Kidney tubule cell (primary cell): ENCODE measurements around the gene TULP4.

Source experiments
- DNase-seq: peaks from one replicate; pipeline ENCODE4 v3.0.0-alpha.2; 2018; ENCODE audit warnings: low spot score

The TULP4 gene, protein sequence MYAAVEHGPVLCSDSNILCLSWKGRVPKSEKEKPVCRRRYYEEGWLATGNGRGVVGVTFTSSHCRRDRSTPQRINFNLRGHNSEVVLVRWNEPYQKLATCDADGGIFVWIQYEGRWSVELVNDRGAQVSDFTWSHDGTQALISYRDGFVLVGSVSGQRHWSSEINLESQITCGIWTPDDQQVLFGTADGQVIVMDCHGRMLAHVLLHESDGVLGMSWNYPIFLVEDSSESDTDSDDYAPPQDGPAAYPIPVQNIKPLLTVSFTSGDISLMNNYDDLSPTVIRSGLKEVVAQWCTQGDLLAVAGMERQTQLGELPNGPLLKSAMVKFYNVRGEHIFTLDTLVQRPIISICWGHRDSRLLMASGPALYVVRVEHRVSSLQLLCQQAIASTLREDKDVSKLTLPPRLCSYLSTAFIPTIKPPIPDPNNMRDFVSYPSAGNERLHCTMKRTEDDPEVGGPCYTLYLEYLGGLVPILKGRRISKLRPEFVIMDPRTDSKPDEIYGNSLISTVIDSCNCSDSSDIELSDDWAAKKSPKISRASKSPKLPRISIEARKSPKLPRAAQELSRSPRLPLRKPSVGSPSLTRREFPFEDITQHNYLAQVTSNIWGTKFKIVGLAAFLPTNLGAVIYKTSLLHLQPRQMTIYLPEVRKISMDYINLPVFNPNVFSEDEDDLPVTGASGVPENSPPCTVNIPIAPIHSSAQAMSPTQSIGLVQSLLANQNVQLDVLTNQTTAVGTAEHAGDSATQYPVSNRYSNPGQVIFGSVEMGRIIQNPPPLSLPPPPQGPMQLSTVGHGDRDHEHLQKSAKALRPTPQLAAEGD (N-terminal part only)

DNA sequence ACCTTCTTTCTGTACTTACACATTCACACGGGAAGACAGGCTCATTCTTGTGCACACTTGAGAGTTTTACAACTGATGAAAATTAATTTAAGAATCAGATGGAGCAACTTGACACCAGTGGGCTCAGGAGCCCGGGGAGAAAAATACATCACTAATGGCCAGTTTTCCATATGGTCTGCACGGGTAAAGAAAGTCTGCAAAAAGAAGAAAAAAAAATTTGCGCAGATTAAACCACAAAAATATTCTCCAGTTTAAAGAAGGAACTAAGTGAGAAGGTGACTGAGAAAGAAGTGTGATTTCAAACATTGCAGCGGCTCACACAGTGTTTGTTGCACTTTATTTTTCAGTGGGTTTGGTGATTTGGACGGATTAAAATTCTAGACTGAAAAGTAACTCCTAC, at the start of gene TULP4:
TULP4 (plus strand) TSS at position 301 of the 400 bp plus-strand sequence. CDS start 1,552 bp downstream, outside the sequence.
- DNase-seq = no peak

DNA sequence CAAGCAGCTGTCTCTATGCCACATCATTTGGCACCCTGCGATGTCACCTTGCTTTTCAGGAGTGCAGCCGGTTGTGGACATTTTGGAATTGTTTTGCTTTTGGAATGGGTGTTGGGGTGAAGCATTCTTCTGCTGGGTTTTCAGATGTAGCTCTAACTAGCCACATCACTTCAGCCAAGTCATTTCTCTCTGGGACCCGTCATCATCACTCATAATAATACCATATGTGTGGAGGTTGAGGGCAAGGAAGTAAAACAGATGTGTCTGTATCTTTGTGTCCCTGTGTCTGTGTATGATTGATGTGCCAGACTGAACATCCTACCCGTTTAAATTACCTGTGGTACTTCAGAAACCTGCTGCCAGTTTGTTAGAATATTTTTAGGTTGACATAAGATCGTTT, 49.5 kb upstream of the TULP4 start:
- DNase-seq = no peak

DNA sequence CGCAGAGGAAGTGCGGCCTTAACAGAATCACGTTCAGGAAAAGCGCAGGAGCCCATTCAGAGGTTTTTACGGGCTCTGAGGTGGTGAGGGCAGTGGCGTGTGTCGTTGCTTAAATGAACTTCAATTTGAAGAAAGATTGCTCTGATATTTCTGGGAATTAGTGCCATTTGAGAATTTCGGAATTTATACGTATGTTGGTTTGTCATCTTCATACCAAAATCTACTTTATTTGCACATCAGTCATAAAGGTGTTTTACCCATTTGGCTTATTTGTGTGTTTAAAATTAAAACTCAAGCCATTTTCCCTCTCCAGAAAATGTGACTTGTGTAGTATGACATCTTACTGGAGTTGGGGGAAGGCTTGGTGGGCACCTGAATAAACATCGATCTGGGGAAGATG, 48.1 kb upstream of the TULP4 start:
- no peak for DNase-seq

DNA sequence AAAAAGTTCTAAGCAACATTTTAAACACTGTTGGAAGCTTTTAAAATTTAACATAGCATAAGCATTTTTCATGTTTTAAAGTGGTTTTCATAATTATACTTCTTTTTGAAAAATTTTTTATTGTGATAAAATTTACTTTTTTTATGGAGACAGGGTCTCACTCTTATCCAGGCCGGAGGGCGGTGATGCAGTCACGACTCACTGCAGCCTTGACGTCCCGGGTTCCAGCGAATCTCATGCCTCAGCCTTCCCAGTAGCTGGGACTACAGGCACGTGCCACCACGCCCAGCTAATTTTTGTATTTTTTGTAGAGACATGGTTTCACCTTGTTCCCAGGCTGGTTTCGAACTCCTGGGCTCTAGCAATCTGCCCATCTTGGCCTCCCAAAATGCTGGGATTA, 46.1 kb upstream of the TULP4 start:
- DNase-seq = no peak

GRCh38 chr6:158268361-158269147, 43.7 kb upstream of the TULP4 start:
- DNase-seq = no peak

- no peak for DNase-seq
These were observed 42.6 kb upstream of the TULP4 start for GRCh38 chr6:158269657-158270056.

DNA sequence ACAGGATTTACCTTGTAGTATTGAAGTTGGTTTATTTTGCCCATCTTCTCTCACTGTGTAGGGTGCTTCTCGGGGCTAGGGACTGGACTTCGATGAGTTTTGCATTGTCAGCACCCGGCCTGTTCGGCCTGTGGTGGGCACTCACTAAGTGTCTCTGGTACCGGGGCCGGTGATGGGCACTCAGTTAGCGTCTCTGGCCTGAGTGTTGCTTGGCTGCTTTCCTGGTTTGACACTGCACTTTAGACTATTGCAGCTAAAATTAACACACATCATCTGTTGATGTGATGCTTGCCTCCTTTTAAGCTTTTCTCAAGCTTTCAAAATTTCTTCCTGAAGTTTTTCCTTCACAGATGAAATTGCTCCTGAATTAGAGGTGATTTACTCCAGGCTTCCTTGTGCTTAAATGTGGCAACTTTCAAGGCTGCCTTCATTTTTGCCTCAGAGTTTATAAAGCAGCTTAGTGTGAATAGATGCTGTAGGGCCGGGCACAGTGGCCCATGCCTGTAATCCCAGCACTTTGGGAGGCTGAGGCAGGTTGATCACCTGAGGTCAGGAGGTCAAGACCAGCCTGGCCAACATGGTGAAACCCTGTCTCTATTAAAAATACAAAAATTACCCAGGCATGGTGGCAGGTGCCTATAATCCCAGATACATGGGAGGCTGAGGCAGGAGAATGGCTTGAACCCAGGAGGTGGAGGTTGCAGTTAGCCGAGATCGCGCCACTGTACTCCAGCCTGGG, 41.7 kb upstream of the TULP4 start:
- DNase-seq = no peak

DNA sequence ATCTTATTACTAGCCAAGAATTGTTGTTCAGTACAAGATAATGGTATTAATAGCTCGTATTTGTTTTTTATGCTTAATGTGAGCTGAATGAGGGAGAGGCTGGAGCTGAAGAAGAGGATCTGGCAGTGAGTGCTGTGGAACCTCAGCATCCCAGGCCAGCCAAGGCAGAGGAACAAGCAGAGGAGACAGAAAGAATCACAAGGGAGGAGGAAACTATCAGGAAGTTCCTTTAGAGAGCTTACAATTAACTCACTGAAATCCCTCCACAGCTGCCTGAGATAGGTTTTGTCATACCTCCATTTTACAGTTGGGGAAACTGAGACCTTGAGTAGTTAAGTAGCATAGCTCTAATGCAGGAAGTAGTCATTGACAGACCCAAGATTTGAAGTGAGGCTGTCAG, 39.9 kb upstream of the TULP4 start:
- DNase-seq = no peak

- DNase-seq = no peak
These were observed 34.3 kb upstream of the TULP4 start for GRCh38 chr6:158278004-158278403.

DNA sequence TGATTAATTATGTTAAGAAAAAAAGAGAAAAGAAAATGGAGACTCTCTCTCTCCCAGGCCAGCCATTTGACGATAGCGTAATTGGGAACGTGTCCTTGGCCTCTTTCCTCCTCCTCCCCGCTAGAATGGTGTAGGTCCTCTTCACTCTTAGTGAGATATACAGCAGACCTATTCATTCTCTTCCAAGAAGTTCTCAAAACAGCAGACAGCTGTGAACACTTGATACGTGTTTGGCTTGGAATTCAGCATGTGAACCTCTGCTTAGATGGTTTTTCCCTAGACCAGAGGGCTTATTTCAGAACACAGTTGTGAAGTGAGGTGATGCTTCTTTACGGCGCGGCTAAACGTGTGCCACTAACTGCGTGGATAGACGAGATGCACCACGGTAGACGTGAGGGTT, 32.6 kb upstream of the TULP4 start:
- no peak for DNase-seq

- DNase-seq = peak; percentile 14
These were observed 28.8 kb upstream of the TULP4 start for GRCh38 chr6:158283304-158283980.

DNA sequence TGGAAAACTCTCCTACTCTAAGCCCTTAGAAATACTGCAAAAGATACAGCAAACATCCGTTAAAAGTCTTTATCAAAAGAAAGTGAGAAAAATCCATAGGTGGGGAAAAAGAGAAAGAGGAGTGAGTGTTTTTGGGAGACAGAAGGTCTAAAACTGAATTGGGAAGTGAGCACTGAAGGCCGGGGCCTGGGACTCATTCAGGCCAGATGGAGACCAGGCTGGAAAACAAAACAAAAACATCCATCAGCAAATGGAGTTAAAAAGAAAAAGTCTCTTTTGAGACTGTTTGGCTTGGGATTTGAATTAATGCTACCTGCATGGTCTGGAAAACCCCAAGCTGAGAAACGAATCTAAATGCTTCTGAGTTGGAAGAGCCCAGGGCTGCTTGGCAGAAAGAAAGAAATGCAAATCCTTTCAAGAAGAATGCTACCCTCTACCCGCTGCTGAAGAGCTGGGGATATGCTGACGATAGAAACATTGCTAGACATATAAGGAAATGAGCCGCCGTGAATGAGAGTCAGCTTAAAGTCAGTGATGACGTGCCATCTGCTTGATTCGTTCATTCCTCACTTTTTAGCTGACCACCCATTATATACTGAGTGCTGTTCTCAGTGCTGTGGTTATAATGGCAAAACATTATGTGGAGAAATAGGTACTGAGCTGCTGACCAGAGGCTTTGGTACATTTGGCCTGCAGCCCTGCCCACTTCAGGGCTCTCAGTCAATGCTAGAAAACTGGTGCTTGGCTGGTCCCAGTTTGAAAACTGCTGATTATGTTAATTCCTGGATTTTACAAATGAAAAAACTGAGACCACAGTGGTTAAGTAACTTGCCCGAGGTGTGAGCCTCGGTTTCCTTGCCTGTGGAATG, 28.0 kb upstream of the TULP4 start:
- DNase-seq = peak; percentile 11

GRCh38 chr6:158284876-158285655, 27.2 kb upstream of the TULP4 start:
- no peak for DNase-seq

DNA sequence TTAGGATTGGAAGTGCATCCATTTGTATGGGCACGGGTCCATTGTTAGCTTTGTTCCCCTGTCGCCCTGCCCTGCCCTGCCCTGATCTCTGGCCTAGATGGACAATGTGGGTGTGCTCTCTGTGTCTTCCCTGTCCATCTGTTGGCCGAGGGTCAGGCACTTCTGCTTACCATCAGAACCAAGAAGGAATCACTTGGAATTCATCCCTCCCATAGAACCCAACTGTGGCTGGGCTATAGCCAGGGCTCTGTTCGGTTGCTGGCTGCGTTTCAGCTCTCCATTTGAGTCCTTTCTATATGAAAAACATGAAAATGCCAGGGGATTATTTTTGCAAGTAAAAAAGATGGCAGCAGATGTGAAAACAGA, 26.6 kb upstream of the TULP4 start:
- DNase-seq = no peak

DNA sequence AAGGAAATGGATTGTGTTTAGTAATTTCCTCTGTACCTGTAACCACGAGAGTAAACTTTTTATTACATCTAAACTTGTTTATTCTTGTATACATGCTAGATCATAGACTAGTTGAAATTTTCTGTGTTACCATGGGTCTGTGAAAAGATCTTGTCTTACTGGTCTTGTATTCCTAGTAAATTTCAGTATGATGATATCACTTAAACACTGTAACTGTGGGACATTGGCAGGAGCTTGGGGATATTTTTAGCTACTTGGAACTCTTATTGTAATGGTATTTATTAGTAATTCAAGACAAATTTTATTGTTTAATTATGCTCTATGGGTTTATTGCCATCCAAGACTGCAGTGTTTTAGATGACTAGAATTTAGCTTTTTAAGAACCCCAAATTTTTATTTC, 25.9 kb upstream of the TULP4 start:
- DNase-seq = no peak

GRCh38 chr6:158287047-158287446, 25.2 kb upstream of the TULP4 start:
- DNase-seq = no peak

DNA sequence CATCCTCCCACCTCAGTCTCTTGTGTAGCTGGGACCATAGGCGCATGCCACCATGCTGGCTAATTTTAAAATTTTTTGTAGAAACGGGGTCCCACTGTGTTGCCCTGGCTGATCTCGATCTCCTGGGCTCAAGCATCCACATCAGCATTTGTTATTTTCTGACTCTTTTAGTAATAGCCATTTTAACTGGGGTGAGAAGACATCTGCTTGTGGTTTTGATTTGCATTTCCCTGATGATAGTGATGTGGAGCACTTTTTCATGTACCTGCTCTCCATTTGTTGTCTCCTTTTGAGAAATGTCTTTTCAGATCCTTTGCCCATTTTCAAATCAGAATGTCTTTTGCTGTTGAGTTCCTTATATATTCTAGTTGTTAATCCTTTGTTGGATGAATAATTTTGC, 22.2 kb upstream of the TULP4 start:
- DNase-seq = no peak

DNA sequence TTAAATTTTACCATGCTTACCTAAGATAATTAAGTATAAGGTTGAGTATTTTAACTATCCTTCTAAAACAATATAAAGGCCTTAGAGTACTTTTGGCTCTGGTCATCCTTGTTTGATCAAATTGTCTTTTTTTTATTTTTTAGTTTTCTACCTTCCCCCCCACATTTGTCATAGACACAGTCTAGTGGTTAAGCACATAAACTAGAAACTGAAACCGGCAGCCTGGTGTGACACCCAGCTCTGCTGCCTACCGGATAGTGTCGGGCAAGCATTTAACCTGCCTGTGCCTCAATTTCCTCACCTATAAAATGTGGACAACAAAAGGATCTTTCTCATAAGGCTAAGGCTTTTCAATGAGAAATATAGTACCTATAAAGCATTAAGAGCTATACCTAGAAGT, 21.6 kb upstream of the TULP4 start:
- DNase-seq = peak; percentile 59

DNA sequence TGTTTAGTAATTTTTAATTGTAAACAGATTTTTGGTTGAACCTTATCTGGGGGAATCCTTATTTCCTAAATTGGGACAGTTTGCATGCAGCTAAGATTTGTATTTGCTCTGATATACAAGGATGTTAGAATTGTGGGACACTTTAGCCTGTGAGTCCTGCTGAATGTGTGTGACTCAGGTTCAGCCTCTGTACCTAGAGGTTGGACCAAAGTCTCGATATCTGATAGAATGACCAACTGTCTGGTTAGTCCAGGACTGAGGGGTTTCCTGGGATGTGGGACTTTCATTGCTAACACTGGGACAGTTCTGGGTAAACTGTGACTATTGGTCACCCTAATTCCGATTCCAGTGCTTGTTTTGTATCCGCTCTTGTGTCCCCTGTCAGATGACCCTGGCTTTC, 20.2 kb upstream of the TULP4 start:
- DNase-seq = no peak

DNA sequence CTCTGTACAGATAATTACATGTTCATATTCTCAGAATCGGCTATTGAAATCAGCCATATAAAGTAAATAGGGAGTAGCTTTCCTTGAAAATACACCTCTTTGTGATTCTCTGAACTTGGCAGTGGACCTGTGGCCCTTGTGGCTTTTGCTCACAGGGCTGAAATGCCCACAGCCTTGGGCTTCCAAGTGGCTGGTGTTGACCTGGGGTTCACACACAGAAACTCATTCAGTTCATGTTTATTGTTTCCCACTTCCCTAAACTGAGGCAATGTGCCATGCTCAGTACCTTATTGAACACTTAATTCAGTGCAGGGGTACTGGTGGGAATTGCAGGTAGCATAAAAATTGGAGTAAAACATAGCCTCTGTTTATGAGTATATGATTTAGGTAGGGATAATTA, 19.1 kb upstream of the TULP4 start:
- no peak for DNase-seq
